Measurements from ENCODE around the gene TPPP2. TPM values are rescaled to one million over a fixed set of nuclear protein-coding genes. Genes with fewer than 3 reads are reported as not detected.

The TPPP2 gene
- total RNA-seq, 1 experiment from 2014 or later, result not detected

GRCh38 chr14:21016413-21017190 is 13.4 kb upstream of the TPPP2 start:
- Histone ChIP-seq H3K79me2 (ENCODE audit: low read length) (no peaks in the 10 kb centered on the region), H3K27me3 (ENCODE audit: low read length) (peaks cover 39% of the 10 kb centered on the region), H3K27ac (ENCODE audit: low read length) (no peak overlapping the region), H3K4me2 (ENCODE audit: low read length) (no peak overlapping the region), H4K20me1 (ENCODE audit: low read length) (no peaks in the 10 kb centered on the region), H3F3A (ENCODE audit: low read length, unreplicated experiment) (no peaks in the 10 kb centered on the region), H2AFZ (ENCODE audit: low read length) (no peak overlapping the region), H3K4me1 (ENCODE audit: insufficient read depth, low read length) (no peaks in the 10 kb centered on the region), H3K9me2 (replicated peaks; ENCODE audit: low read length) (no peaks in the 10 kb centered on the region), H3K9me3 (ENCODE audit: low read length) (no peaks in the 10 kb centered on the region), H3K4me3 (ENCODE audit: low read length) (no peak overlapping the region), H3K9ac (ENCODE audit: low read length) (no peak overlapping the region), H3K36me3 (ENCODE audit: low read depth, low read length) (no peaks in the 10 kb centered on the region)
- ChIA-PET POLR2A (ENCODE audit: unreplicated experiment) (no interaction called here), CTCF (no interaction called here)
- TF ChIP-seq EZH2 (IDR thresholded peaks at IDR 0.05; ENCODE audit: low read length, unreplicated experiment) (no peak), EZH2phosphoT487 (IDR thresholded peaks at IDR 0.05; ENCODE audit: borderline replicate concordance, low read length) (no peak)
- TF ChIP-seq, protein P1, sequence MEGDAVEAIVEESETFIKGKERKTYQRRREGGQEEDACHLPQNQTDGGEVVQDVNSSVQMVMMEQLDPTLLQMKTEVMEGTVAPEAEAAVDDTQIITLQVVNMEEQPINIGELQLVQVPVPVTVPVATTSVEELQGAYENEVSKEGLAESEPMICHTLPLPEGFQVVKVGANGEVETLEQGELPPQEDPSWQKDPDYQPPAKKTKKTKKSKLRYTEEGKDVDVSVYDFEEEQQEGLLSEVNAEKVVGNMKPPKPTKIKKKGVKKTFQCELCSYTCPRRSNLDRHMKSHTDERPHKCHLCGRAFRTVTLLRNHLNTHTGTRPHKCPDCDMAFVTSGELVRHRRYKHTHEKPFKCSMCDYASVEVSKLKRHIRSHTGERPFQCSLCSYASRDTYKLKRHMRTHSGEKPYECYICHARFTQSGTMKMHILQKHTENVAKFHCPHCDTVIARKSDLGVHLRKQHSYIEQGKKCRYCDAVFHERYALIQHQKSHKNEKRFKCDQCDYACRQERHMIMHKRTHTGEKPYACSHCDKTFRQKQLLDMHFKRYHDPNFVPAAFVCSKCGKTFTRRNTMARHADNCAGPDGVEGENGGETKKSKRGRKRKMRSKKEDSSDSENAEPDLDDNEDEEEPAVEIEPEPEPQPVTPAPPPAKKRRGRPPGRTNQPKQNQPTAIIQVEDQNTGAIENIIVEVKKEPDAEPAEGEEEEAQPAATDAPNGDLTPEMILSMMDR (conservative IDR thresholded peaks at IDR 0.05; ENCODE audit: low read depth, low read length), result no peak
- ATAC-seq, result no peak
- intact Hi-C loops (cut with micrococcal nuclease), result no loop called here
- no peak for DNase-seq
- no TSS peak for BruUV-seq (replicated peaks)

DNA sequence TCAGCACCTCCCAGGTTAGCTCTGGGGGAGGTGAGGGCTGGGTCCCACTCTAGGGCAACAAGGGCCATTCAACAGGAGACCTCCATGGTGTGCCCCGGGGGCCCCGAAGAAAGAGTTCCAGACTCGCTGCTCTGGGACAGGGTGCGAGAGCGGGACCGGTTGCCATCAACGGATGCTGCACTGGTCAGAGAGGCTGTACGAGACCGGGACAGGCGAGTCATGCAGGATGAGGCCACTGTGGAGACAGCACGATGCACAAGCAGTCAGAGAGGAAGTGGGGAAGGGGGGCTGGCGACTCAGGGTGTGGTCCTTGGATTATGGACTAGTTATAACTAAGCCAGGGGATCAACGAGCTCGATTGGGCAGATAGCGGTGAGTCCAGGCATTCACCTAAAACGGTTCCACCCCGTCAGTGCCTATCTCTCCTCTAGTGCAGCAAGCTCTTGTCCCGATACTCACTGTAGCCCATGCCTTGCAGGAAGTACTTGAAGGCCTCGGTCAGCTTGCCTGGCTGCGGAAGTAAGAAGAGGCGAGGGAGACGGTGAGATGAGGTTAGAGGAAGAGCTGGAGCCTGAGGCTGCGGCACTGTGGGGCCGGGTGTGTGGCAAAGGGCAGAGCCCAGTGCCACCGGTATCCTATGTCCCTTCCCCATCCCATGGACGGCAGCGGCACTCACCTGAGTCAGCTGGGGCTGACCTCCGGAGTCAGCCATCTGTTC is 12.3 kb upstream of the TPPP2 start:
- Histone ChIP-seq H3K9ac (ENCODE audit: low read length) (no peak overlapping the region), H4K20me1 (ENCODE audit: low read length) (no peaks in the 10 kb centered on the region), H3K4me2 (ENCODE audit: low read length) (no peak overlapping the region), H3K36me3 (ENCODE audit: low read depth, low read length) (no peaks in the 10 kb centered on the region), H3K4me1 (ENCODE audit: insufficient read depth, low read length) (no peaks in the 10 kb centered on the region), H3F3A (ENCODE audit: low read length, unreplicated experiment) (no peaks in the 10 kb centered on the region), H3K9me2 (replicated peaks; ENCODE audit: low read length) (no peaks in the 10 kb centered on the region), H3K27me3 (ENCODE audit: low read length) (peaks cover 44% of the 10 kb centered on the region), H3K79me2 (ENCODE audit: low read length) (no peaks in the 10 kb centered on the region), H3K9me3 (ENCODE audit: low read length) (no peaks in the 10 kb centered on the region), H3K4me3 (ENCODE audit: low read length) (no peak overlapping the region), H3K27ac (ENCODE audit: low read length) (no peak overlapping the region), H2AFZ (ENCODE audit: low read length) (no peak overlapping the region)
- no TSS peak for BruUV-seq (replicated peaks)
- TF ChIP-seq EZH2phosphoT487 (IDR thresholded peaks at IDR 0.05; ENCODE audit: borderline replicate concordance, low read length) (no peak), EZH2 (IDR thresholded peaks at IDR 0.05; ENCODE audit: low read length, unreplicated experiment) (no peak)
- TF ChIP-seq, protein P1 (conservative IDR thresholded peaks at IDR 0.05; ENCODE audit: low read depth, low read length), result no peak
- CTCF ChIA-PET, result no interaction called here
- ATAC-seq, result no peak
- DNase-seq, result no peak
- intact Hi-C loops (cut with micrococcal nuclease), result no loop called here
- POLR2A ChIA-PET (ENCODE audit: unreplicated experiment), result no interaction called here

DNA sequence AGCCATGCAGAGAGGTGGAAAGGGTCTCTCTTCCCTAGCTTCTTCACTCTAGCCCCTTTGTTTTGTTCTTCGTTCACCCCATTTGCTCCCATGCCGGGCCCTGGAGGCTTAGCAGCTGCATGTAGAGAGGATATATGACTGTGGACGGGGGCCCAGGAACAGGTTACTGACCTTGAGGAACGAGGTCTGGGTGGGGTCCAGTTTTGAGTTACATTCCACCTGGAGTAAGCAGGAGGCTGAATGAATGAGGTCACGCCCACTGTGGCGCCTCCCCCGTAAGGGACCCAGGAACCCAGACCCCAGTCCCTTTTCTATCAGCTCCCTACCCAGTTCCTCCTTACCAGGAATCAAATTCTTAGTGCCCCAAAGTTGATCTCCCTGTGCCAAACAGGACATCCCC is 11.7 kb upstream of the TPPP2 start:
- H3K9me3 ChIP-seq (ENCODE audit: low read length), result no peaks in the 10 kb centered on the region
- TF ChIP-seq EZH2phosphoT487 (IDR thresholded peaks at IDR 0.05; ENCODE audit: borderline replicate concordance, low read length) (no peak), EZH2 (IDR thresholded peaks at IDR 0.05; ENCODE audit: low read length, unreplicated experiment) (no peak)
- TF ChIP-seq, protein P1 (conservative IDR thresholded peaks at IDR 0.05; ENCODE audit: low read depth, low read length), result no peak
- no peaks in the 10 kb centered on the region for H3K9me2 ChIP-seq (replicated peaks; ENCODE audit: low read length)
- DNase-seq (no peak), ATAC-seq (no peak)
- no peaks in the 10 kb centered on the region for H3K4me1 ChIP-seq (ENCODE audit: insufficient read depth, low read length)
- no peak overlapping the region for H3K27ac ChIP-seq (ENCODE audit: low read length)
- intact Hi-C loops (cut with micrococcal nuclease), result no loop called here
- H2AFZ ChIP-seq (ENCODE audit: low read length), result no peak overlapping the region
- no peak overlapping the region for H3K4me2 ChIP-seq (ENCODE audit: low read length)
- H3F3A ChIP-seq (ENCODE audit: low read length, unreplicated experiment), result no peaks in the 10 kb centered on the region
- no TSS peak for BruUV-seq (replicated peaks)
- POLR2A ChIA-PET (ENCODE audit: unreplicated experiment), result no interaction called here
- no peaks in the 10 kb centered on the region for H3K36me3 ChIP-seq (ENCODE audit: low read depth, low read length)
- no peak overlapping the region for H3K4me3 ChIP-seq (ENCODE audit: low read length)
- peaks cover 44% of the 10 kb centered on the region for H3K27me3 ChIP-seq (ENCODE audit: low read length)
- H3K9ac ChIP-seq (ENCODE audit: low read length), result no peak overlapping the region
- CTCF ChIA-PET, result no interaction called here
- no peaks in the 10 kb centered on the region for H4K20me1 ChIP-seq (ENCODE audit: low read length)
- no peaks in the 10 kb centered on the region for H3K79me2 ChIP-seq (ENCODE audit: low read length)
